Thyroid gland (tissue), 4 donors: ENCODE results near the gene ZBTB5.

Experiments
- POLR2A ChIP-seq, 2 donors: fragments of 450-650 bp; IDR thresholded peaks; one replicate each; pipeline ENCODE4 v1.6.1; 2017; ENCODE audit warnings: antibody characterized with exemption in 2 of 2, mild to moderate bottlenecking in 2 of 2, moderate library complexity in 1 of 2
- TF ChIP-seq, protein P1 (sequence below), 6 experiments: fragments of 200-600 bp in 3 of 6; fragments of 450-650 bp in 3 of 6; sonication (generic) in 3 of 6; IDR thresholded peaks; one replicate each; pipeline ENCODE4 v1.5.1; 2016 to 2019; ENCODE audit warnings: antibody characterized with exemption in 6 of 6, mild to moderate bottlenecking in 2 of 6, inconsistent platforms in 1 of 6, moderate library complexity in 1 of 6

DNA sequence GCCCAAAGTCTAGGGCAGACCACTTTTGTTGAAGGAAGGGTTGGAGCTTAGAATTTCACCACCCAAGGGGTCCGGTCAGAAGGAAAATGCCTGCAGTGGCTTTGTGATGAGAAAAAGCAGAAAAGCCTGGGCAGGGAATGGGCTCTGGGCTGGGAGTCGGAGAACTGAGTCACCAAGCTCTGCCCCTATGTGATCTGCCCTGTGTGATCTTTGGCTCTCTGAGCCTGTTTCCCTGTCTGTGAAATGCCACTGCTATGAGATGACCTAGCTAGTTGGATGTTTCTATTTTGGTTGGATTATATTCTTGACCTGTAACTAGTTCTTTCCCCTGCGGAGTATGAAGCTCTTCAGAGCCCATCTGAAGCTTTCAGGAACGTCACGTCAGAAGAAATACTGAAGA lies 30.3 kb upstream of the ZBTB5 start:
- no peak for TF ChIP-seq POLR2A (IDR thresholded peaks at IDR 0.05)
- TF ChIP-seq, protein P1, sequence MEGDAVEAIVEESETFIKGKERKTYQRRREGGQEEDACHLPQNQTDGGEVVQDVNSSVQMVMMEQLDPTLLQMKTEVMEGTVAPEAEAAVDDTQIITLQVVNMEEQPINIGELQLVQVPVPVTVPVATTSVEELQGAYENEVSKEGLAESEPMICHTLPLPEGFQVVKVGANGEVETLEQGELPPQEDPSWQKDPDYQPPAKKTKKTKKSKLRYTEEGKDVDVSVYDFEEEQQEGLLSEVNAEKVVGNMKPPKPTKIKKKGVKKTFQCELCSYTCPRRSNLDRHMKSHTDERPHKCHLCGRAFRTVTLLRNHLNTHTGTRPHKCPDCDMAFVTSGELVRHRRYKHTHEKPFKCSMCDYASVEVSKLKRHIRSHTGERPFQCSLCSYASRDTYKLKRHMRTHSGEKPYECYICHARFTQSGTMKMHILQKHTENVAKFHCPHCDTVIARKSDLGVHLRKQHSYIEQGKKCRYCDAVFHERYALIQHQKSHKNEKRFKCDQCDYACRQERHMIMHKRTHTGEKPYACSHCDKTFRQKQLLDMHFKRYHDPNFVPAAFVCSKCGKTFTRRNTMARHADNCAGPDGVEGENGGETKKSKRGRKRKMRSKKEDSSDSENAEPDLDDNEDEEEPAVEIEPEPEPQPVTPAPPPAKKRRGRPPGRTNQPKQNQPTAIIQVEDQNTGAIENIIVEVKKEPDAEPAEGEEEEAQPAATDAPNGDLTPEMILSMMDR (IDR thresholded peaks at IDR 0.05) = no peak
